Neutrophil (primary cell): ENCODE data around the gene AKAP11.

Source experiments
- H3K27ac ChIP-seq: fragments of 200-600 bp; sonication (generic); 2 replicates; pipeline ENCODE4 v1.5.1; 2016; ENCODE audit warnings: mild to moderate bottlenecking, moderate library complexity
- H3K27me3 ChIP-seq: fragments of 200-600 bp; sonication (generic); 2 replicates; pipeline ENCODE4 v1.6.0; 2016; ENCODE audit warnings: mild to moderate bottlenecking
- H3K36me3 ChIP-seq: fragments of 200-600 bp; sonication (generic); 2 replicates; pipeline ENCODE4 v1.5.1; 2017
- H3K4me1 ChIP-seq, 2 experiments: fragments of 200-600 bp in 1 of 2; sonication (generic) in 1 of 2; 1 replicate in 1 of 2; 2 replicates in 1 of 2; pipeline versions ENCODE4 v1.5.1 to v1.6.1; 2013 to 2016; ENCODE audit warnings: low read depth in 1 of 2, low read length in 1 of 2, mild to moderate bottlenecking in 1 of 2, moderate library complexity in 1 of 2; ENCODE audit not compliant: control insufficient read depth in 1 of 2, insufficient read depth in 1 of 2
- H3K4me3 ChIP-seq, 2 experiments: fragments of 200-600 bp in 1 of 2; sonication (generic) in 1 of 2; 1 replicate in 1 of 2; 2 replicates in 1 of 2; pipeline ENCODE4 v1.5.1; 2013 to 2016; ENCODE audit warnings: low read depth in 1 of 2, low read length in 1 of 2, mild to moderate bottlenecking in 1 of 2, moderate library complexity in 1 of 2
- H3K9me3 ChIP-seq: fragments of 200-600 bp; sonication (generic); 2 replicates; pipeline ENCODE4 v1.5.1; 2016
- CTCF ChIP-seq: fragments of 200-600 bp; sonication (generic); IDR thresholded peaks from 2 replicates; pipeline ENCODE4 v1.5.1; 2016; ENCODE audit warnings: antibody characterized with exemption

Gene AKAP11

GRCh38 chr13:42333613-42334328, 61.8 kb downstream of the AKAP11 start:
- H3K36me3 ChIP-seq: no peaks in the 10 kb centered on the region
- H3K4me1 ChIP-seq: peaks cover 0 to 9% of the 10 kb centered on the region in 2 experiments
- H3K4me3 ChIP-seq: no peak overlapping the region
- H3K27me3 ChIP-seq: peaks cover 59% of the 10 kb centered on the region
- TF ChIP-seq CTCF: no peak
- no peak overlapping the region for H3K27ac ChIP-seq
- no peaks in the 10 kb centered on the region for H3K9me3 ChIP-seq

GRCh38 chr13:42334329-42334706, 62.4 kb downstream of the AKAP11 start:
- TF ChIP-seq CTCF: no peak
- no peak overlapping the region for H3K27ac ChIP-seq

GRCh38 chr13:42337808-42338600, 66.1 kb downstream of the AKAP11 start:
- Histone ChIP-seq H3K4me3 (no peak overlapping the region), H3K27ac (no peak overlapping the region), H3K27me3 (peaks cover 50% of the 10 kb centered on the region), H3K36me3 (no peaks in the 10 kb centered on the region), H3K9me3 (no peaks in the 10 kb centered on the region), H3K4me1 (no peaks in the 10 kb centered on the region)
- TF ChIP-seq CTCF: no peak

More at GRCh38 chr13:42334329-42334706, 62.4 kb downstream of the AKAP11 start:
- Histone ChIP-seq H3K36me3 (no peaks in the 10 kb centered on the region), H3K27me3 (peaks cover 61% of the 10 kb centered on the region), H3K4me3 (no peak overlapping the region), H3K9me3 (no peaks in the 10 kb centered on the region), H3K4me1 (peaks cover 0 to 4% of the 10 kb centered on the region in 2 experiments)

- Histone ChIP-seq H3K27me3 (no peaks in the 10 kb centered on the region), H3K9me3 (no peaks in the 10 kb centered on the region), H3K4me1 (peaks cover 0 to 3% of the 10 kb centered on the region in 2 experiments), H3K27ac (no peak overlapping the region), H3K4me3 (no peak overlapping the region), H3K36me3 (no peaks in the 10 kb centered on the region)
- TF ChIP-seq CTCF: no peak
These were observed 73.4 kb downstream of the AKAP11 start for GRCh38 chr13:42345367-42345766.

- Histone ChIP-seq H3K4me3 (no peak overlapping the region), H3K27me3 (no peaks in the 10 kb centered on the region), H3K4me1 (peaks cover 0 to 3% of the 10 kb centered on the region in 2 experiments), H3K9me3 (no peaks in the 10 kb centered on the region), H3K27ac (no peak overlapping the region), H3K36me3 (no peaks in the 10 kb centered on the region)
- TF ChIP-seq CTCF: no peak
These were observed 76.6 kb downstream of the AKAP11 start for GRCh38 chr13:42348576-42348975.
